HCT116 (cell line): ENCODE data around the gene CAPG. TPM values are rescaled to one million over a fixed set of nuclear protein-coding genes. Genes with fewer than 3 reads are reported as not detected.

Source experiments
- ATAC-seq: fragments of 200-7000 bp; cut with Tn5 transposase; 2 replicates; pipeline ENCODE4 v1.9.1; 2020; ENCODE audit warnings: mild to moderate bottlenecking, moderate library complexity
- BruUV-seq: library from RNA; stranded (reverse); fragments of 400-500 nt; replicated peaks from 2 replicates; lab custom pipeline; 2021; lab: Mats Ljungman, UMichigan
- CTCF ChIA-PET: fragments of 300-600 bp; sonication (Branson Sonifier 250); formaldehyde crosslinking; loops from one replicate; lab custom pipeline; 2021; ENCODE audit warnings: antibody characterized with exemption; lab: Charles Lee
- POLR2A ChIA-PET: fragments of 300-600, 350-600 bp; sonication (Branson Sonifier 250); formaldehyde crosslinking; loops from one replicate; lab custom pipeline; 2021; ENCODE audit warnings: antibody characterized with exemption; lab: Charles Lee
- RAD21 ChIA-PET, 2 experiments: fragments of 300-600 bp; sonication (Branson Sonifier 250); formaldehyde crosslinking; loops; one replicate each; lab custom pipeline; 2023; ENCODE audit warnings: low total read pairs in 2 of 2; ENCODE audit not compliant: uncharacterized antibody in 2 of 2, unreplicated experiment in 2 of 2, low non-redundant PET in 1 of 2; lab: Charles Lee
- DNase-seq: peaks from one replicate; pipeline ENCODE4 v3.0.0-alpha.2; 2010; ENCODE audit warnings: low read depth, low spot score
- H2AFZ ChIP-seq: fragments of 200-600 bp; shearing (Covaris generic), sonication (generic); 2 replicates; pipeline ENCODE4 v1.6.1; 2017; ENCODE audit warnings: low read depth, mixed run types, mixed read lengths, antibody characterized with exemption, low read length; ENCODE audit not compliant: poor library complexity, severe bottlenecking
- H3K27ac ChIP-seq: 2 replicates; pipeline ENCODE4 v1.5.1; 2012; ENCODE audit warnings: low read depth, low read length
- H3K27me3 ChIP-seq: fragments of 200-600 bp; sonication (generic); 2 replicates; pipeline ENCODE4 v1.6.1; 2016; ENCODE audit warnings: mixed run types, low read length, mixed read lengths; ENCODE audit not compliant: insufficient read depth
- H3K36me3 ChIP-seq, 2 experiments: fragments of 200-500 bp in 1 of 2; fragments of 200-600 bp in 1 of 2; sonication (Bioruptor generic) in 1 of 2; sonication (generic) in 1 of 2; 2 replicates each; pipeline versions ENCODE4 v1.5.1 to v1.6.1; 2014 to 2016; ENCODE audit warnings: low read length in 2 of 2, inconsistent platforms in 1 of 2, mixed read lengths in 1 of 2, mixed run types in 1 of 2; ENCODE audit not compliant: insufficient read depth in 2 of 2, control insufficient read depth in 1 of 2
- H3K4me1 ChIP-seq, 2 experiments: fragments of 200-600 bp in 1 of 2; sonication (generic) in 1 of 2; 2 replicates each; pipeline versions ENCODE4 v1.5.1 to v1.6.1; 2012 to 2017; ENCODE audit warnings: low read length in 2 of 2, inconsistent platforms in 1 of 2, mild to moderate bottlenecking in 1 of 2, mixed read lengths in 1 of 2, mixed run types in 1 of 2, moderate library complexity in 1 of 2; ENCODE audit not compliant: insufficient read depth in 2 of 2, control insufficient read depth in 1 of 2
- H3K4me2 ChIP-seq: fragments of 200-600 bp; sonication (generic); 2 replicates; pipeline ENCODE4 v1.6.1; 2017; ENCODE audit warnings: mixed run types, low read length, mixed read lengths
- H3K4me3 ChIP-seq, 2 experiments: fragments of 200-600 bp in 1 of 2; sonication (generic) in 1 of 2; replicated peaks in 1 of 2; 2 replicates each; pipeline ENCODE4 v1.5.1; 2011 to 2016; ENCODE audit warnings: low read length in 2 of 2, control low read depth in 1 of 2, low read depth in 1 of 2, mild to moderate bottlenecking in 1 of 2, mixed read lengths in 1 of 2, mixed run types in 1 of 2
- H3K79me2 ChIP-seq: fragments of 200-600 bp; sonication (generic); 2 replicates; pipeline ENCODE4 v1.6.1; 2017; ENCODE audit warnings: mild to moderate bottlenecking, mixed run types, low read length, moderate library complexity, mixed read lengths; ENCODE audit not compliant: insufficient read depth
- H3K9ac ChIP-seq: fragments of 200-600 bp; sonication (generic); 2 replicates; pipeline ENCODE4 v1.6.1; 2016; ENCODE audit warnings: low read length, mixed read lengths
- H3K9me2 ChIP-seq: fragments of 200-600 bp; sonication (generic), shearing (Covaris generic); 2 replicates; pipeline ENCODE4 v1.6.1; 2017; ENCODE audit warnings: mixed run types, mild to moderate bottlenecking, moderate library complexity; ENCODE audit not compliant: insufficient read depth
- H3K9me3 ChIP-seq, 2 experiments: fragments of 200-500 bp in 1 of 2; fragments of 200-600 bp in 1 of 2; sonication (Bioruptor generic) in 1 of 2; sonication (generic) in 1 of 2; 2 replicates each; pipeline ENCODE4 v1.6.1; 2014 to 2017; ENCODE audit warnings: low read length in 2 of 2, mixed read lengths in 2 of 2, inconsistent platforms in 1 of 2, low read depth in 1 of 2, mild to moderate bottlenecking in 1 of 2, mixed run types in 1 of 2, moderate library complexity in 1 of 2; ENCODE audit not compliant: control insufficient read depth in 1 of 2, insufficient read depth in 1 of 2
- H4K20me1 ChIP-seq: fragments of 200-600 bp; sonication (generic), shearing (Covaris generic); 2 replicates; pipeline ENCODE4 v1.6.1; 2017; ENCODE audit warnings: mixed run types, mild to moderate bottlenecking, moderate library complexity; ENCODE audit not compliant: insufficient read depth
- CEBPB ChIP-seq: IDR thresholded peaks from 2 replicates; pipeline ENCODE4 v1.6.1; 2012; ENCODE audit warnings: low read depth
- ELF1 ChIP-seq: IDR thresholded peaks from 2 replicates; pipeline ENCODE4 v1.6.1; 2012; ENCODE audit warnings: low read depth, borderline replicate concordance
- EZH2 ChIP-seq: fragments of 200-600 bp; sonication (generic); IDR thresholded peaks from 2 replicates; pipeline ENCODE4 v1.6.1; 2017; ENCODE audit warnings: antibody characterized with exemption, mixed run types
- FOSL1 ChIP-seq: IDR thresholded peaks from 2 replicates; pipeline ENCODE4 v1.6.1; 2012; ENCODE audit warnings: low read depth
- POLR2A ChIP-seq: IDR thresholded peaks from 2 replicates; pipeline ENCODE4 v1.7.0; 2011; ENCODE audit warnings: borderline replicate concordance; ENCODE audit not compliant: insufficient read depth, insufficient read length; ENCODE audit errors: extremely low read depth
- POLR2AphosphoS5 ChIP-seq: IDR thresholded peaks from 2 replicates; pipeline ENCODE4 v1.6.1; 2011; ENCODE audit warnings: mild to moderate bottlenecking, low read depth, low read length, moderate library complexity
- REST ChIP-seq: IDR thresholded peaks from 2 replicates; pipeline ENCODE4 v1.6.1; 2012; ENCODE audit warnings: low read depth
- SP1 ChIP-seq: IDR thresholded peaks from 2 replicates; pipeline ENCODE4 v1.6.1; 2012; ENCODE audit warnings: low read depth
- SRF ChIP-seq: IDR thresholded peaks from 2 replicates; pipeline ENCODE4 v1.6.1; 2012; ENCODE audit warnings: low read depth
- TCF7L2 ChIP-seq: IDR thresholded peaks from 2 replicates; pipeline ENCODE4 v1.7.0; 2011; ENCODE audit warnings: borderline replicate concordance, inconsistent platforms; ENCODE audit not compliant: insufficient read depth, insufficient read length; ENCODE audit errors: extremely low read depth
- YY1 ChIP-seq: IDR thresholded peaks from 2 replicates; pipeline ENCODE4 v1.6.1; 2011; ENCODE audit warnings: low read length, low read depth, moderate library complexity, mild to moderate bottlenecking; ENCODE audit not compliant: insufficient replicate concordance; ENCODE audit errors: extremely low read depth
- intact Hi-C: fragments of 100-400 bp; cut with micrococcal nuclease; formaldehyde crosslinking; loops from 2 replicates; pipeline ENCODE4 v1.10.0; 2022
- total RNA-seq: library from RNA; stranded (reverse); gene quantifications from one replicate; pipeline ENCODE4 v1.2.1, GENCODE V29; 2021; ENCODE audit not compliant: unreplicated experiment
- TF ChIP-seq, protein P1 (sequence below): IDR thresholded peaks from 2 replicates; pipeline ENCODE4 v1.6.1; 2011; ENCODE audit warnings: mild to moderate bottlenecking, low read length, moderate library complexity; ENCODE audit not compliant: insufficient replicate concordance; ENCODE audit errors: extremely low read depth
- TF ChIP-seq, protein P2 (sequence below): IDR thresholded peaks from 2 replicates; pipeline ENCODE4 v1.6.1; 2012
- TF ChIP-seq, protein P3 (sequence below), 3 experiments: fragments of 200-600 bp in 1 of 3; sonication (generic) in 1 of 3; IDR thresholded peaks in 2 of 3; conservative IDR thresholded peaks in 1 of 3; 2 replicates each; pipeline ENCODE4 v1.5.1; 2012 to 2017; ENCODE audit warnings: low read depth in 2 of 3, low read length in 2 of 3, antibody characterized with exemption in 1 of 3, borderline replicate concordance in 1 of 3, control low read depth in 1 of 3, mild to moderate bottlenecking in 1 of 3, mixed read lengths in 1 of 3, mixed run types in 1 of 3, moderate library complexity in 1 of 3; ENCODE audit not compliant: insufficient read depth in 1 of 3

CAPG gene
- total RNA-seq, 1 experiment from 2014 or later = 223 TPM

DNA sequence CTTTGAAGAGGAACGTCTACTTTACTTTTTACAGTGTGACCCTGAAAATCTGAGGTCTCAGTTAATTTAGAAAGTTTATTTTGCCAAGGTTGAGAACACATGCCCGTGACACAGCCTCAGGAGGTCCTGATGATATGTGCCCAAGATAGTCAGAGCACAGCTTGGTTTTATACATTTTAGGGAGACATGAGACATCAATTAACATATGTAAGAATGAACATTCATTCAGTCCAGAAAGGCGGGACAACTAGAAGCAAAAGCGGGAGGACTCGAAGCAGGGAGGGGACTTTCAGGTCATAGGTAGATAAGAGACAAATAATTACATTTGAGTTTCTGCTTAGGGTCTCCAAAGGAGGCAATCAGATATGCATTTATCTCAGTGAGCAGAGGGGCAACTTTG is 31.9 kb downstream of the CAPG start:
- ATAC-seq (no peak), DNase-seq (no peak)
- POLR2A ChIA-PET = no interaction called here
- no peaks in the 10 kb centered on the region for H3K36me3 ChIP-seq
- H3K9me3 ChIP-seq = no peaks in the 10 kb centered on the region
- H3K4me2 ChIP-seq = no peak overlapping the region
- CTCF ChIA-PET = no interaction called here
- H3K9ac ChIP-seq = no peak overlapping the region
- no peaks in the 10 kb centered on the region for H3K79me2 ChIP-seq
- H2AFZ ChIP-seq = no peak overlapping the region
- no peak overlapping the region for H3K4me3 ChIP-seq
- TF ChIP-seq FOSL1 (no peak), POLR2AphosphoS5 (no peak), EZH2 (no peak), SRF (no peak), ELF1 (no peak), REST (no peak), POLR2A (no peak), SP1 (no peak), YY1 (no peak), CEBPB (no peak), TCF7L2 (no peak)
- TF ChIP-seq, protein P1, sequence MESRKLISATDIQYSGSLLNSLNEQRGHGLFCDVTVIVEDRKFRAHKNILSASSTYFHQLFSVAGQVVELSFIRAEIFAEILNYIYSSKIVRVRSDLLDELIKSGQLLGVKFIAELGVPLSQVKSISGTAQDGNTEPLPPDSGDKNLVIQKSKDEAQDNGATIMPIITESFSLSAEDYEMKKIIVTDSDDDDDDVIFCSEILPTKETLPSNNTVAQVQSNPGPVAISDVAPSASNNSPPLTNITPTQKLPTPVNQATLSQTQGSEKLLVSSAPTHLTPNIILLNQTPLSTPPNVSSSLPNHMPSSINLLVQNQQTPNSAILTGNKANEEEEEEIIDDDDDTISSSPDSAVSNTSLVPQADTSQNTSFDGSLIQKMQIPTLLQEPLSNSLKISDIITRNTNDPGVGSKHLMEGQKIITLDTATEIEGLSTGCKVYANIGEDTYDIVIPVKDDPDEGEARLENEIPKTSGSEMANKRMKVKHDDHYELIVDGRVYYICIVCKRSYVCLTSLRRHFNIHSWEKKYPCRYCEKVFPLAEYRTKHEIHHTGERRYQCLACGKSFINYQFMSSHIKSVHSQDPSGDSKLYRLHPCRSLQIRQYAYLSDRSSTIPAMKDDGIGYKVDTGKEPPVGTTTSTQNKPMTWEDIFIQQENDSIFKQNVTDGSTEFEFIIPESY = no peak
- TF ChIP-seq, protein P2, sequence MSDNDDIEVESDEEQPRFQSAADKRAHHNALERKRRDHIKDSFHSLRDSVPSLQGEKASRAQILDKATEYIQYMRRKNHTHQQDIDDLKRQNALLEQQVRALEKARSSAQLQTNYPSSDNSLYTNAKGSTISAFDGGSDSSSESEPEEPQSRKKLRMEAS = no peak
- TF ChIP-seq, protein P3, sequence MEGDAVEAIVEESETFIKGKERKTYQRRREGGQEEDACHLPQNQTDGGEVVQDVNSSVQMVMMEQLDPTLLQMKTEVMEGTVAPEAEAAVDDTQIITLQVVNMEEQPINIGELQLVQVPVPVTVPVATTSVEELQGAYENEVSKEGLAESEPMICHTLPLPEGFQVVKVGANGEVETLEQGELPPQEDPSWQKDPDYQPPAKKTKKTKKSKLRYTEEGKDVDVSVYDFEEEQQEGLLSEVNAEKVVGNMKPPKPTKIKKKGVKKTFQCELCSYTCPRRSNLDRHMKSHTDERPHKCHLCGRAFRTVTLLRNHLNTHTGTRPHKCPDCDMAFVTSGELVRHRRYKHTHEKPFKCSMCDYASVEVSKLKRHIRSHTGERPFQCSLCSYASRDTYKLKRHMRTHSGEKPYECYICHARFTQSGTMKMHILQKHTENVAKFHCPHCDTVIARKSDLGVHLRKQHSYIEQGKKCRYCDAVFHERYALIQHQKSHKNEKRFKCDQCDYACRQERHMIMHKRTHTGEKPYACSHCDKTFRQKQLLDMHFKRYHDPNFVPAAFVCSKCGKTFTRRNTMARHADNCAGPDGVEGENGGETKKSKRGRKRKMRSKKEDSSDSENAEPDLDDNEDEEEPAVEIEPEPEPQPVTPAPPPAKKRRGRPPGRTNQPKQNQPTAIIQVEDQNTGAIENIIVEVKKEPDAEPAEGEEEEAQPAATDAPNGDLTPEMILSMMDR (IDR thresholded peaks at IDR 0.05 in 2 of 3, conservative IDR thresholded peaks at IDR 0.05 in 1 of 3; ENCODE audit: borderline replicate concordance in 1 of 3, insufficient read depth in 1 of 3, low read depth in 2 of 3, low read length in 2 of 3) = no peak
- intact Hi-C loops = no loop called here
- RAD21 ChIA-PET = no interaction called here
- no peaks in the 10 kb centered on the region for H3K4me1 ChIP-seq
- H3K9me2 ChIP-seq = no peaks in the 10 kb centered on the region
- no peaks in the 10 kb centered on the region for H4K20me1 ChIP-seq
- BruUV-seq = no TSS peak
- H3K27ac ChIP-seq = no peak overlapping the region
- no peaks in the 10 kb centered on the region for H3K27me3 ChIP-seq
